Panc1 (cell line): ENCODE results near the gene LRFN2. TPM values are rescaled to one million over a fixed set of nuclear protein-coding genes. Genes with fewer than 3 reads are reported as not detected.

ENCODE experiments used
- ATAC-seq: fragments of 200-7000 bp; cut with Tn5 transposase; 2 replicates; pipeline ENCODE4 v1.9.1; 2020; ENCODE audit warnings: mild to moderate bottlenecking, moderate library complexity
- BruUV-seq: library from RNA; stranded (reverse); fragments of 400-500 nt; replicated peaks from 2 replicates; lab custom pipeline; 2021; lab: Mats Ljungman, UMichigan
- CTCF ChIA-PET: fragments of 300-600 bp; sonication (Branson Sonifier 250); formaldehyde crosslinking; loops from one replicate; lab custom pipeline; 2022; ENCODE audit warnings: antibody characterized with exemption; lab: Charles Lee
- POLR2A ChIA-PET: fragments of 300-600 bp; sonication (Branson Sonifier 250); formaldehyde crosslinking; loops from one replicate; lab custom pipeline; 2022; ENCODE audit warnings: antibody characterized with exemption; lab: Charles Lee
- DNase-seq: peaks from one replicate; pipeline ENCODE4 v3.0.0-alpha.2; 2010; ENCODE audit warnings: low read depth, low spot score
- H3K27ac ChIP-seq: 2 replicates; pipeline ENCODE4 v1.5.1; 2011; ENCODE audit warnings: mild to moderate bottlenecking, low read length, inconsistent platforms
- H3K27me3 ChIP-seq: fragments of 200-500 bp; sonication (Bioruptor generic); 2 replicates; pipeline ENCODE4 v1.6.0; 2014; ENCODE audit warnings: low read length, inconsistent platforms; ENCODE audit not compliant: control insufficient read depth, insufficient read depth
- H3K36me3 ChIP-seq: fragments of 200-500 bp; sonication (Bioruptor generic); 2 replicates; pipeline ENCODE4 v1.5.1; 2014; ENCODE audit warnings: inconsistent platforms, mild to moderate bottlenecking, low read length, moderate library complexity; ENCODE audit not compliant: control insufficient read depth, insufficient read depth
- H3K4me1 ChIP-seq: 2 replicates; pipeline ENCODE4 v1.5.1; 2011; ENCODE audit warnings: inconsistent platforms, mild to moderate bottlenecking, low read length, moderate library complexity; ENCODE audit not compliant: control insufficient read depth, insufficient read depth
- H3K4me3 ChIP-seq, 2 experiments: 2 replicates each; pipeline ENCODE4 v1.5.1; 2011 to 2012; ENCODE audit warnings: low read depth in 2 of 2, low read length in 2 of 2, mild to moderate bottlenecking in 2 of 2, inconsistent platforms in 1 of 2, moderate library complexity in 1 of 2
- H3K9me3 ChIP-seq: fragments of 200-500 bp; sonication (Bioruptor generic); 2 replicates; pipeline ENCODE4 v1.5.1; 2014; ENCODE audit warnings: low read depth, mild to moderate bottlenecking, inconsistent platforms, low read length, moderate library complexity; ENCODE audit not compliant: control insufficient read depth, insufficient read depth
- POLR2AphosphoS5 ChIP-seq: IDR thresholded peaks from 2 replicates; pipeline ENCODE4 v1.6.1; 2012; ENCODE audit warnings: mild to moderate bottlenecking, low read depth, low read length, moderate library complexity
- SIN3A ChIP-seq: IDR thresholded peaks from 2 replicates; pipeline ENCODE4 v1.6.1; 2012; ENCODE audit warnings: low read depth, mild to moderate bottlenecking, low read length, moderate library complexity, borderline replicate concordance; ENCODE audit not compliant: insufficient read depth
- TCF7L2 ChIP-seq: IDR thresholded peaks from 2 replicates; pipeline ENCODE4 v1.6.1; 2011; ENCODE audit warnings: mild to moderate bottlenecking, low read depth, low read length, inconsistent platforms
- in situ Hi-C: cut with HindIII; loops from 2 replicates; pipeline ENCODE4 v1.10.0; 2016; ENCODE audit warnings: low sequenced_read_pairs, low pct_unique_long_range_greater_than_20kb
- intact Hi-C: fragments of 100-400 bp; cut with micrococcal nuclease; formaldehyde crosslinking; loops from one replicate; pipeline ENCODE4 v1.10.0; 2022; ENCODE audit not compliant: unreplicated experiment
- total RNA-seq: library from RNA; stranded (reverse); gene quantifications from one replicate; pipeline ENCODE4 v1.2.1, GENCODE V29; 2021; ENCODE audit not compliant: unreplicated experiment
- TF ChIP-seq, protein P1 (sequence below), 2 experiments: IDR thresholded peaks; 2 replicates each; pipeline ENCODE4 v1.6.1; 2011 to 2012; ENCODE audit warnings: low read depth in 2 of 2, control low read depth in 1 of 2, low read length in 1 of 2, mild to moderate bottlenecking in 1 of 2, moderate library complexity in 1 of 2; ENCODE audit not compliant: insufficient read depth in 1 of 2
- TF ChIP-seq, protein P2 (sequence below): fragments of 450-650 bp; IDR thresholded peaks from 2 replicates; pipeline ENCODE4 v1.5.1; 2017; ENCODE audit warnings: mild to moderate bottlenecking

Gene LRFN2
- total RNA-seq, 1 experiment from 2014 or later, result 0.05 TPM

DNA sequence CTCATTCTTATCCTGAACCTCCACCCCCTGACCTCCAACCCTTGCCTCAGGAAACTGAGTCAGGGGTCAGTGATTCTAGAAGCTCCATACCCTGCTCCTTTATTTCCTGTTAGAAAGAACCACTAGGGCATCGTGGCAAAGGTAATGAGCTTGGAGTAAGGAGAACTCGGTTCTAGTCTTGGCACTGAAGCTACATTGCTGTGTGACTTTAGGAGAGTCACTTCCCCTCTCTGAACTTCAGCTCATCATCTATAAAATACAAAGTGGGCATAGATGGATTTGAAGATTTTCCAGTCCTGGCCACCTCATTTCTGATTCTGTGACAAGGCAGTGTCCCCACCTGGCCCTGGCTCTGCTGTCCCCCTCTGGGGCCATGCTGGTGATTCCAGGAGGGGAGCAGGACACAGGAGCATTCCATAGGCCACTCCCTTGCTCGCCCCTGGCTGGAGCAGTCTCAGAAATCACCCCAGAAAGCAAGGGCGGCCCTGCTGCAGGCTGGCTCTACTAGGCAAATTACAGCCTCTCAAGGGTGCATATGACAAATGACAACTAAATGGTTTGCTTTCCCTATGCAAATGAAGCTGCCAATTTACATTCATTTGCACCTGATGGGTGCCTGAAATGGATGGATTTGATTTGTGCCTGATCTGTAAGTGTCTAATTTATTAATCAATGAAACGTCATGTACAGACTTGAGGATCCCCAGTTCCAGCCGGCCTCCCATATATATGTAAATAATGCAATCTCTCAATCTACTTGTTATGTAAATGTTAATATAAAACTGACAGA, 62.2 kb downstream of the LRFN2 start:
- intact Hi-C loops, result no loop called here
- POLR2A ChIA-PET, result no interaction called here
- ATAC-seq, result no peak

GRCh38 chr6:40523505-40524172, 63.5 kb downstream of the LRFN2 start:
- no peak for ATAC-seq
- CTCF ChIA-PET, result interaction anchor here (0.7 kb wide), 1 partner anchor 360 kb away, joined by 4 read pairs; no protein-coding TSS in a partner anchor
- Histone ChIP-seq H3K36me3 (no peaks in the 10 kb centered on the region), H3K4me1 (no peaks in the 10 kb centered on the region), H3K9me3 (no peaks in the 10 kb centered on the region), H3K4me3 (no peak overlapping the region), H3K27me3 (no peaks in the 10 kb centered on the region; the same call in 1 of the 2 replicates), H3K27ac (no peak overlapping the region)
- TF ChIP-seq, protein P1, sequence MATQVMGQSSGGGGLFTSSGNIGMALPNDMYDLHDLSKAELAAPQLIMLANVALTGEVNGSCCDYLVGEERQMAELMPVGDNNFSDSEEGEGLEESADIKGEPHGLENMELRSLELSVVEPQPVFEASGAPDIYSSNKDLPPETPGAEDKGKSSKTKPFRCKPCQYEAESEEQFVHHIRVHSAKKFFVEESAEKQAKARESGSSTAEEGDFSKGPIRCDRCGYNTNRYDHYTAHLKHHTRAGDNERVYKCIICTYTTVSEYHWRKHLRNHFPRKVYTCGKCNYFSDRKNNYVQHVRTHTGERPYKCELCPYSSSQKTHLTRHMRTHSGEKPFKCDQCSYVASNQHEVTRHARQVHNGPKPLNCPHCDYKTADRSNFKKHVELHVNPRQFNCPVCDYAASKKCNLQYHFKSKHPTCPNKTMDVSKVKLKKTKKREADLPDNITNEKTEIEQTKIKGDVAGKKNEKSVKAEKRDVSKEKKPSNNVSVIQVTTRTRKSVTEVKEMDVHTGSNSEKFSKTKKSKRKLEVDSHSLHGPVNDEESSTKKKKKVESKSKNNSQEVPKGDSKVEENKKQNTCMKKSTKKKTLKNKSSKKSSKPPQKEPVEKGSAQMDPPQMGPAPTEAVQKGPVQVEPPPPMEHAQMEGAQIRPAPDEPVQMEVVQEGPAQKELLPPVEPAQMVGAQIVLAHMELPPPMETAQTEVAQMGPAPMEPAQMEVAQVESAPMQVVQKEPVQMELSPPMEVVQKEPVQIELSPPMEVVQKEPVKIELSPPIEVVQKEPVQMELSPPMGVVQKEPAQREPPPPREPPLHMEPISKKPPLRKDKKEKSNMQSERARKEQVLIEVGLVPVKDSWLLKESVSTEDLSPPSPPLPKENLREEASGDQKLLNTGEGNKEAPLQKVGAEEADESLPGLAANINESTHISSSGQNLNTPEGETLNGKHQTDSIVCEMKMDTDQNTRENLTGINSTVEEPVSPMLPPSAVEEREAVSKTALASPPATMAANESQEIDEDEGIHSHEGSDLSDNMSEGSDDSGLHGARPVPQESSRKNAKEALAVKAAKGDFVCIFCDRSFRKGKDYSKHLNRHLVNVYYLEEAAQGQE (IDR thresholded peaks at IDR 0.05; ENCODE audit: insufficient read depth in 1 of 2, low read depth in 2 of 2, low read length in 1 of 2), result no peak
- TF ChIP-seq POLR2AphosphoS5 (no peak), TCF7L2 (no peak), SIN3A (no peak)
- TF ChIP-seq, protein P2, sequence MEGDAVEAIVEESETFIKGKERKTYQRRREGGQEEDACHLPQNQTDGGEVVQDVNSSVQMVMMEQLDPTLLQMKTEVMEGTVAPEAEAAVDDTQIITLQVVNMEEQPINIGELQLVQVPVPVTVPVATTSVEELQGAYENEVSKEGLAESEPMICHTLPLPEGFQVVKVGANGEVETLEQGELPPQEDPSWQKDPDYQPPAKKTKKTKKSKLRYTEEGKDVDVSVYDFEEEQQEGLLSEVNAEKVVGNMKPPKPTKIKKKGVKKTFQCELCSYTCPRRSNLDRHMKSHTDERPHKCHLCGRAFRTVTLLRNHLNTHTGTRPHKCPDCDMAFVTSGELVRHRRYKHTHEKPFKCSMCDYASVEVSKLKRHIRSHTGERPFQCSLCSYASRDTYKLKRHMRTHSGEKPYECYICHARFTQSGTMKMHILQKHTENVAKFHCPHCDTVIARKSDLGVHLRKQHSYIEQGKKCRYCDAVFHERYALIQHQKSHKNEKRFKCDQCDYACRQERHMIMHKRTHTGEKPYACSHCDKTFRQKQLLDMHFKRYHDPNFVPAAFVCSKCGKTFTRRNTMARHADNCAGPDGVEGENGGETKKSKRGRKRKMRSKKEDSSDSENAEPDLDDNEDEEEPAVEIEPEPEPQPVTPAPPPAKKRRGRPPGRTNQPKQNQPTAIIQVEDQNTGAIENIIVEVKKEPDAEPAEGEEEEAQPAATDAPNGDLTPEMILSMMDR, result no peak
- intact Hi-C loops, result no loop called here
- POLR2A ChIA-PET, result interaction anchor here (0.7 kb wide), 1 partner anchor 967 kb away, joined by 5 read pairs; no protein-coding TSS in a partner anchor
- DNase-seq, result no peak
- BruUV-seq, result no TSS peak
- in situ Hi-C loops, result no loop called here

More for the DNA sequence above, 62.2 kb downstream of the LRFN2 start:
- no peaks in the 10 kb centered on the region; the same call in 1 of the 2 replicates for H3K27me3 ChIP-seq
- no peak overlapping the region for H3K4me3 ChIP-seq
- in situ Hi-C loops, result no loop called here
- no peak overlapping the region for H3K27ac ChIP-seq
- no peaks in the 10 kb centered on the region for H3K9me3 ChIP-seq
- DNase-seq, result no peak
- CTCF ChIA-PET, result no interaction called here
- BruUV-seq, result no TSS peak
- TF ChIP-seq, protein P1 (IDR thresholded peaks at IDR 0.05; ENCODE audit: insufficient read depth in 1 of 2, low read depth in 2 of 2, low read length in 1 of 2), result no peak
- TF ChIP-seq SIN3A (no peak), POLR2AphosphoS5 (no peak)
- no peaks in the 10 kb centered on the region for H3K4me1 ChIP-seq
- H3K36me3 ChIP-seq, result no peaks in the 10 kb centered on the region
